Testis (tissue), 3 donors: ENCODE data around the gene STK33. TPM values are rescaled to one million over a fixed set of nuclear protein-coding genes. Genes with fewer than 3 reads are reported as not detected.

ENCODE experiments used
- DNase-seq: peaks from one replicate; pipeline ENCODE4 v3.0.0-alpha.2; 2019
- H3K27ac ChIP-seq, 2 donors: fragments of 200-600 bp; sonication (generic); one replicate each; pipeline ENCODE4 v1.5.1; 2019
- H3K27me3 ChIP-seq: fragments of 200-600 bp; sonication (generic); one replicate; pipeline ENCODE4 v1.5.1; 2019
- H3K36me3 ChIP-seq: fragments of 200-600 bp; sonication (generic); one replicate; pipeline ENCODE4 v1.5.1; 2017; ENCODE audit warnings: low read depth; ENCODE audit errors: missing control alignments
- H3K4me1 ChIP-seq: fragments of 200-600 bp; sonication (generic); one replicate; pipeline ENCODE4 v1.5.1; 2019
- H3K4me3 ChIP-seq, 2 donors: fragments of 200-600 bp; sonication (generic); one replicate each; pipeline ENCODE4 v1.5.1; 2017 to 2019
- H3K9me3 ChIP-seq: fragments of 200-600 bp; sonication (generic); one replicate; pipeline ENCODE4 v1.5.1; 2017
- CTCF ChIP-seq, 3 experiments: fragments of 450-650 bp in 2 of 3; fragments of 200-600 bp in 1 of 3; sonication (generic) in 1 of 3; IDR thresholded peaks; one replicate each; pipeline ENCODE4 v1.5.1; 2016 to 2019; ENCODE audit warnings: antibody characterized with exemption in 3 of 3, mild to moderate bottlenecking in 2 of 3, moderate library complexity in 1 of 3
- POLR2A ChIP-seq: fragments of 450-650 bp; IDR thresholded peaks from one replicate; pipeline ENCODE4 v1.6.1; 2017; ENCODE audit warnings: antibody characterized with exemption, mild to moderate bottlenecking, moderate library complexity
- WGBS, 2 donors: methylation state at CpG; one replicate each; pipeline ENCODE4 v1.1.5; 2018; 5-methylcytosine and 5-hydroxymethylcytosine counted together
- intact Hi-C: fragments of 100-400 bp; cut with DNase I; formaldehyde crosslinking; loops from one replicate; pipeline ENCODE4 v1.15.1; 2023; ENCODE audit warnings: low total_unique reads
- polyA plus RNA-seq: library from polyadenylated mRNA; stranded (reverse); fragments of 350-450 nt; fragmentation: Illumina TruSeq; extraction: RNeasy Lipid Tissue Mini Kit (QIAGEN cat#74804); gene quantifications from one replicate; pipeline ENCODE4 v1.2.3, GENCODE V29; 2014; ENCODE audit warnings: low read depth, low replicate concordance; ENCODE audit not compliant: insufficient read depth
- total RNA-seq, 2 donors: library from RNA; depleted of rRNA; stranded (reverse); fragments of >200 nt; gene quantifications; one replicate each; pipeline ENCODE4 v1.2.3, GENCODE V29; 2016

STK33 gene
- total and polyA plus RNA-seq, 3 donors from 2014 or later: 36.6 to 101 (median 49.9) TPM

GRCh38 chr11:8459711-8460399, 134.2 kb downstream of the STK33 start:
- 89 to 93% methylated on average over 4 of the region's 4 CpGs for WGBS, 2 donors
- H3K9me3 ChIP-seq: no peaks in the 10 kb centered on the region
- no peaks in the 10 kb centered on the region for H3K4me1 ChIP-seq
- TF ChIP-seq CTCF (IDR thresholded peaks at IDR 0.05) (no peak), POLR2A (no peak)
- intact Hi-C loops: no loop called here
- H3K36me3 ChIP-seq: no peaks in the 10 kb centered on the region
- no peak for DNase-seq
- no peak overlapping the region for H3K27ac ChIP-seq
- no peaks in the 10 kb centered on the region for H3K27me3 ChIP-seq
- no peak overlapping the region for H3K4me3 ChIP-seq

GRCh38 chr11:8442301-8442700, 151.7 kb downstream of the STK33 start:
- Histone ChIP-seq H3K27ac (no peak overlapping the region), H3K27me3 (no peaks in the 10 kb centered on the region), H3K4me3 (no peak overlapping the region), H3K9me3 (no peaks in the 10 kb centered on the region), H3K36me3 (no peaks in the 10 kb centered on the region), H3K4me1 (no peaks in the 10 kb centered on the region)
- intact Hi-C loops: no loop called here
- 60 to 76% methylated on average over 4 of the region's 4 CpGs for WGBS, 2 donors
- DNase-seq: no peak
- TF ChIP-seq POLR2A: no peak
- TF ChIP-seq CTCF (IDR thresholded peaks at IDR 0.05): no peak

- DNase-seq: no peak
- H3K36me3 ChIP-seq: no peaks in the 10 kb centered on the region
- no peak for TF ChIP-seq CTCF (IDR thresholded peaks at IDR 0.05)
- no peak for TF ChIP-seq POLR2A
- no peaks in the 10 kb centered on the region for H3K4me1 ChIP-seq
- no peak overlapping the region for H3K27ac ChIP-seq
- no peak overlapping the region for H3K4me3 ChIP-seq
- WGBS, 2 donors: 83 to 92% methylated on average over 3 of the region's 3 CpGs
- H3K9me3 ChIP-seq: no peaks in the 10 kb centered on the region
- intact Hi-C loops: no loop called here
- no peaks in the 10 kb centered on the region for H3K27me3 ChIP-seq
These were observed 153.4 kb downstream of the STK33 start for GRCh38 chr11:8440649-8441048.

GRCh38 chr11:8429483-8429882, 164.5 kb downstream of the STK33 start:
- H3K36me3 ChIP-seq: no peaks in the 10 kb centered on the region
- no peak overlapping the region for H3K4me3 ChIP-seq
- H3K4me1 ChIP-seq: peaks cover 6% of the 10 kb centered on the region
- H3K27ac ChIP-seq: peak overlapping the region in 1 of 2 donors; percentile 10
- H3K9me3 ChIP-seq: no peaks in the 10 kb centered on the region
- 33 to 48% methylated on average over 5 of the region's 5 CpGs for WGBS, 2 donors
- H3K27me3 ChIP-seq: no peaks in the 10 kb centered on the region
- TF ChIP-seq POLR2A: no peak
- TF ChIP-seq CTCF (IDR thresholded peaks at IDR 0.05): no peak
- intact Hi-C loops: no loop called here
- DNase-seq: peak; percentile 22

- no peak for DNase-seq
- Histone ChIP-seq H3K27ac (no peak overlapping the region), H3K9me3 (no peaks in the 10 kb centered on the region), H3K4me1 (peaks cover 6% of the 10 kb centered on the region), H3K4me3 (no peak overlapping the region), H3K27me3 (no peaks in the 10 kb centered on the region), H3K36me3 (no peaks in the 10 kb centered on the region)
- TF ChIP-seq CTCF (IDR thresholded peaks at IDR 0.05): no peak
- intact Hi-C loops: no loop called here
- WGBS, 2 donors: 98 to 100% methylated on average over 8 of the region's 8 CpGs
These were observed 168.0 kb downstream of the STK33 start for GRCh38 chr11:8426076-8426475.
